HG03354 (cell line): ENCODE results near the gene TOM1L2.

Experiments
- ATAC-seq: cut with Tn5 transposase; IDR thresholded peaks from one replicate; pipeline ENCODE4 v1.9.1; 2021; ENCODE audit warnings: mild to moderate bottlenecking; ENCODE audit not compliant: unreplicated experiment, poor library complexity, severe bottlenecking

TOM1L2 gene

DNA sequence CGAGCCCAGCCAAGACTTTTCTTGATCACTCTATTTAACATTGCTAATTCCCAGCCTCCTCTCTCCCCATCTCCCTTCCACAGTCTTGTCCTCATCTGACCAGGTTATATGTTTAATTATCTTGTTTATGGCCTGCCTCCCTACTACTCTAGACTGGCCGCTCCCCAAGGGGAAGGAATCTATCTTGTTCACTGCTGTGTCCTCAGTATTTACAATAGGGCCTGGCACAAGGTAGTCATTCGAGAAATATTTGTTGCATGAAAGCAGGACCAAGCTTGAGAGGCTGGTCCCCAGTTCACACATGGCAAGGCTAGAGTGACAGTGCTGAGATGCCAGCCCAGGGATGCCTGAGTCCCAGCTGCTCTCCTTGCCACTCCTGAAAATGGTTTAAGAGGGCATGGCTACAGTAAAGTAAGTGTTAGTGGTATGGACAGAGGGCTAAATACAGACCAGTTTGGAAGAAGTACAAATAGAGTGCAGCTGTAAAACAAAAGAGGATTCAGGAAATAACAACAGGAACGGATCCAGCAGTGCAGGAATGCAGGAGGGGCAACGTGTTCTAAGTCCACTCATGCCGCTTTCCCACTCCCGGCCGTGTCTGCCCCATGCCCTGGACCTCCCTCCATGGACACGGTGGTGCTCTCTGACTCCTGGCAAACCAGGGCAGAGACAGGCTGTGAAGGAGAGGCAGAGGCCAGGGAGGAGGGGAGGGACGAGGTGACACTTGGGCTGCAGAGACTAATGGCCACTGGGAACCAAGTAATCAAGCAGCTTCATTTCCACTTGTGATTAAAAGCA, 65.6 kb downstream of the TOM1L2 start:
- no peak for ATAC-seq

DNA sequence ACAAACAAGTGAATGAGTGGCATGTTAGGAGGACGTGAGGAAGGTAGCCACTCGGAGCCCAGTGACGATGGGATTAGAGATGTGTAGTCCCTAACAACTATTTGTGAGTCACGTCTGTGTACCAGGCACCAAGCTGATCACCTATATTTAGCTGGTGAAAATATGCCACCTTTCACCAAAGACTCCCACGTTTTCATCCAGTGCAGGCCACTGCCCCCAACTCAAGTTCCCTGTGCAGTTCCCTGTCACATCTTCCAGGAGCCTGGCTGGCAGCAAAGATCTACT, 67.2 kb downstream of the TOM1L2 start:
- ATAC-seq, result no peak

DNA sequence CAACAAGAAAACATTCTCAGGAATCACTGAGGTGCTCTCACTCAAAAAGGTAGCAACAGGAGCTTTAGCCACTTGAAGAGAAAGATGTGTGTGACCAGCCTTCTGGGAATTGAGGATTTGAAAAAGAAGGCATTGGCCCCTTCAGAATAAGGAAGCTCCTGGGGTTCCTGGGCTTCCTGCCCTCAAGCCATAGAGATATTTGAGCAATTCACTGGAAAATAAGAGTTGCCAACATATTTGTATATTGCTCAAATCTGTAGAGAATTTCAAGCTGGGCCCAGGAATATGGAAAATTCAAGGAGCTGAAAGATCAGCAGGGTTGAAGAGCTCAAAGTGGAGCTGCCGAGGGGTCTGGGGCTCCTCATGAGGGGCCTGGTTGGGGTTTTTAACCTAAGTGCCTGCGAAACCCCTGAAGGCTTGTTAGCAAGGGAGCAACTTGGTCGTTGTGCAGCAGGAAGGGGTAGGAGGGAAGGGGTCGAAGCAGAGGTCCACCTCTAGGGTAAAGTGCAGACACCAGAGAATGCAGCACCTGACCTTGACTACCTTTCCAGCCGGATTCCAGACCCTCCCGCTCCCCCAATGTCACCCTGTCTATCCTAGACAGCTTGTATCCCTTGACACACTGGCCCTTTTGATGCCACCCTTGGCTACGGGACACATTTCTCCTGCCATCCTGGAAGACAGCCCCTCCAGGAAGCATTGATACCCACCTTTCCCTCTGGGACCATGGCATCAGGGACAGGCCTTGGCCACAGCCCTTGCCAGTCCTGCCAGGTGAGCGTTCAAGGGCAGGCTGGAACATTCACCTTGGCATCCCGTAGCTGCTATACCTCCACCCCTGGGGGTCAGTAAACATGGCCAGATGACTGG, 67.8 kb downstream of the TOM1L2 start:
- no peak for ATAC-seq

DNA sequence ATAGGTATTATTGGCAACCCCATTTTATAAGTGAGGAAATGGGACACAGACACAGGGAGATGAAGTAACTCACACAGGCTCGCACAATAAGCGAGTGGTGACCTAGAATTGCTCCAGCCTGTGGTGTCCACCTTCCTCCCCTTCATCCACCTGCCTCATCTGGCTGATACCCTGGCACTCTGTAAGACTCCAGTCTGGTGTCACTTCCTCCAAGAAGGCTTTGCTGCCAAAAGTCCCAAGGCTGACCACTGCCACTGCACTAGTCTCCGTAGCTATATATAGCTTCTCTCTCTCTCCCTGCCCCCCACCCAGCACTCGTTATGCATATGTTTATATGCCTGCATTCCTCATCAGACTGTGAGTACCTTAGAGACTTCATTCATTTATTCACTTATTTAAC, 69.3 kb downstream of the TOM1L2 start:
- ATAC-seq, result no peak

DNA sequence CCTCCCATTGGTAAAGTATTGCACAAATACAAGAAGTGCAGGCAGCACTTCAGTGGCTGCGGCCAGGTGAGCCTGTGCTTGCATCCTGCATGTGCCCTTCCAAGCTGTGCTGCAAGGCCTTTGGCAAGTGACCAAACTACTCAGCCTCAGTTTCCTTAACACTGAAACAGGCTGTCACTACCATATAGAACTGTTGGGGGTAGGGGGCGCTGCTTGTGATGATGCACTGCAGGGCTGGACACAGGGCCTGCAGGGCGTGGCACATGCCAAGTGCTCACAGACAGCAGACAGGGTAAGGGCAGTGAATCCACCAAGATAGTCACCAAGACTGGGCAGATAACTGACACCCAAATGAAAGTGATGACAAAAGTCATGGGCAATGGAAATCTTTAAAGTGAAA, 69.8 kb downstream of the TOM1L2 start:
- no peak for ATAC-seq

DNA sequence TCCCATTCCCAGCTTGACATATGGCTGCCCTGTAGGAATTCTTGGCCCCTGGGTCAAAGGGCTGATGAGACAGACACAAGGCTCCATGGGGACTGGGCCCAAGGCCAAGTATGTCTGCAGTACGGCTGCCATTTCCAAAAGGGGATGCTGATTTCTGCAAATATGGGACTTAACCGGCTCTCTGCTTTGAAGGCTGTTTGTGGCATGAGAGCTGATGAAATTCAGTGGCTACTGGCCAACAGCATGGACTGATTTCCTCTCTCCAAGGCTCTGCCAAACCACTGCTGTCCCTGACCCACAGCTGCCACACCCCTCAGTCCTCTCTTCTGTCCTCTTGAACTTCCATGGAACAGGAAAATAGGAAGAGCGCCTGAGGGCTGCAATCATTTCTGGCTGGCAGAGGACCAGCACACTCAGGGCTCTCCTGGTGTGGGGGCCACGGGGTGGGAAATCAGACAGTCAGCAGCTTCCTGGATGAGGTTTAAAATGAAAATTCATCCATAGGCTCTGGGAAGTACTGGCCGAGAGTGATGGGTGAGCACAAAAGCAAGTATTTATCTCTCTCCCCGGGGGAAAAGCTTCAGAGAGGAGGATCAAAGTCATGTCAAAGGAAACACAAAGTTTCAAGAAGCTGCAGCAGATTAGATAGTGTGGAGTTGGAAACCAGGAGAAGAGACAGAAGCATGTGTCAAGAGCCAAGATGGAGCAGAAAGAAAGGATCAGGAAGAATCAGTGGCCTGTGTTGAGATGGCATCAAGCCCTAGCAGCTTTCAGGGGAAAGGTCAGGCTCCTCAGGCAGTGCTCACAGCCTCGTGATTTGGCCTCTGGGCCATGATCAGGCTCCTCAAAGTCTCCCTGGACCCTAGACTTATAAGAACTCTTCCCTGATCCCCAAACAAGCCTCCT, 71.3 kb downstream of the TOM1L2 start:
- ATAC-seq, result no peak

DNA sequence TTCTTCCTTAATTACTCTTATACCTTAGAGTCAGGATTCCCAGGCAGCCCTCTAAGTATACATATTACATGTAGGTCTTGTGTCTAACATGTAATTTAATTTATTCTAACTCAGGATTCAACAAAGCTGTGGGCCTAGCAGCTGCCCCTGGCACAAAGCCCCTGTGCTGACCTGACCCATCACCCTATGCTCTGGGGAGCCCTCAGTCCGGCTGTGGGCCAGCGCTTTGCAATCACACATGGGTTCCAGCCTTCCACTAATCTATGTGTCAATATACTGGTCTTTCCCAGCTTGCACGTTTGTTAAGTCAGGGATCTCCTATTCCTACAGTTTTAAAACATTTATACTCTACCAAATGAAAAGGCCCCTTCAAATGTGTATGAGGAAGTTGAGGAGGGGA, 72.7 kb downstream of the TOM1L2 start:
- no peak for ATAC-seq

DNA sequence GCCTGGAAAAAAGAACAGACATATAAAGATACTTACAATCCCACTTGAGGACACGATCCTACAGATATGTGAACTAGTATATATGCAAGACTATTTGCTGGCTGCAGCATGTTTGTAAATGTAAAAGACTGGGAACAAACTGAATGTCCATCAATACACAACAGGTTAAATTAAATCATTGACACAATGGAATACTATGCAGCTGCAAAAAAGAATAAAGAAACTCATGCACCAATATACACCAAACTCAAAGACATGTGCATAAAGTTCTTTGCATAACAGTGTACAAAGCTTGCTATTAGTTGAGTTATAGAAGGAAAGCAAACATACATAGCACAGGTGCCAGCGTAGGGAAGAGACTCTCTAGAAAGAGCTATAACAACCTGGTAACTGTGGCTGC, 73.5 kb downstream of the TOM1L2 start:
- no peak for ATAC-seq

DNA sequence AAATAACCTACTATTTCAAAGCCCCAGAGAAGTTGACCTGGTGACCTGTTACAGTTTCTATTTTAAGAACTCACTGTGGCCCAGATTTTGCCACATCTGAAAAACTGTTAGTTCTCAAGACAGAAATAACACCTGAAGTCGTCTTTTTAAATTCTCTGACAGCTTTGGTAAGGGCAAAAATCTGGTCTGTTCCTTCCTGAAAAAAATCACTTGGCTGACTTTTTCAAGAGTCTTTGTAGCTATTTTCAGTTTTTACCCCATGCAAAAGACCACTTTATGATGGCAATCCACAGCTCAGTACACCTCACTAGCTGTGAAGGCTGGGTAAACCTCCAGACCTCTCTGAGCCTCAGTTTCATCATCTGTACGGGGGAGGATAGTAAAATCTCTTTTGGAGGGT, 74.8 kb downstream of the TOM1L2 start:
- no peak for ATAC-seq

DNA sequence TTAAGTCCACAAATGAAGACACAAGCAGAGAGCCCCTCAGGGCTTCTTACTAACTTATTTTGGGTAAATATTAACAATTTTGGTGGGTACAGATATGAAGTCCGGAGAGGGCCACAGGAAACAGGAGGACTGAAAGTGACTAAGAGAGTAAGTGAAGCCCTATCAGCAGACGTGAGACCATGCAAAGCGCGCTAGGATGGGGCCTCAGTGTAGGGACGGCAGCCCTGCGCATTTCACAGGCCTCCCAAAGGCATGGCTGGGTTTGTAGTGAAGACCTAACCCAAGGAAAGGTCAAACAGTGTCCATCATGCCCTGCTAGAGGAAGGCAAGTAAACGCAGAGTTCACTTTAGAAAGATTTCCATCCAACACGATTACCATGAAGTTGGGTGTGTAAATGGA, 75.5 kb downstream of the TOM1L2 start:
- no peak for ATAC-seq

DNA sequence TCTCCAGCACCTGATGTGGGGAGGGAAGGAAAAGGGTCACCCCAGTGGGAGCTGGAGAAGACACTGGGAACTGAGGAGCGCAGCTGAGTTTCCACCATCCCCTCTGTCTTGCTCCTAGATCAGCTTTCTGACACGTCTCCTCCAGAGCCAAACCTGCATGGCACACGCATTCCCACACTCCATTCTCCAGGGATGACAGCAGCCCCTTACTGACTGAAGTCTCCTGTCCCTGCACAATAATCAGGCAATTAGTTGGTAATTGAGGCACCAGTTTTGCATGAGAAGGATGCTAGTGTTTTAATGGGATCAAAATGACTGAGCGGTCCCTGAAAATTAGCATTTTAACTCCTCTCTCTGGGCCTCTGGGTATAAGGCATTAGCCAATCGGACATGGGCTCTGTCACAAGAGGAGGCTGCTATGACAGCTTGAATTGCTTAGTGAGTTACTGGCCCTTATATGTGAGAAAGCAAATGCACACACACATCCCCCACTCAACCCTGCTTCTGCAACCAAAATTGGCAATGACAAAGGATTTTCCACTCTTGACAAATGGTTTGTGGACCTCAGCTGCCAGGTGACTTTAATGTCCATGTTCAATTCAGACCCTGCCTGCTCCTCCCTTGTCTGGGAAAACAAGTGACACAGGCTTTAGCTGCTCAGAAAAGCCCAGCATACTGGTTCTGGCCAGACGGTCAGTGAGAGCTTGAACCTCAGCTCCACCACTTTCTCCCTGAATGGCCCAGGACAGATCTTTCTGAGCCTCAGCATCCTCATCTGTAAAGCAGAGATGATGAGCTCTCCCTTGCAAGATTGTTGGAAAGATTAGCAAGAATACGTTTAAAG, 78.2 kb downstream of the TOM1L2 start:
- no peak for ATAC-seq

DNA sequence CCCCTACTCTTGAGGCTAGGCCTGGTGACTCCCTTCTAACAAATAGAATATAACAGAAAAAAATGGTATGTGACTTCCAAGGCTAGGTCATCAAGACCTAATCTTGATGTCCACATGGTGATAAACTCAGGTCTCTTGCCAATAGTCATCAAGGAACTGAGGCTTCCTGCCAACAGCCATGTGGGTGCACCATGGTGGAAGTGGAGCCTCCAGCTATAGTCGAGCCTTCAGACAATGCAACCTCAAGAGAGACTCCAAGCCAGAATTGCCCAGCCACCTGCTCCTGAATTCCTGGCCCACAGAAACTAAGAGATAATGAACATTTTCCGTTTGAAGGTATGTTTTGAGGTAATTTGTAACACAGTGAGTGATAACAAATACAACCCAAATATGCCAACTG, 79.5 kb downstream of the TOM1L2 start:
- ATAC-seq, result no peak

DNA sequence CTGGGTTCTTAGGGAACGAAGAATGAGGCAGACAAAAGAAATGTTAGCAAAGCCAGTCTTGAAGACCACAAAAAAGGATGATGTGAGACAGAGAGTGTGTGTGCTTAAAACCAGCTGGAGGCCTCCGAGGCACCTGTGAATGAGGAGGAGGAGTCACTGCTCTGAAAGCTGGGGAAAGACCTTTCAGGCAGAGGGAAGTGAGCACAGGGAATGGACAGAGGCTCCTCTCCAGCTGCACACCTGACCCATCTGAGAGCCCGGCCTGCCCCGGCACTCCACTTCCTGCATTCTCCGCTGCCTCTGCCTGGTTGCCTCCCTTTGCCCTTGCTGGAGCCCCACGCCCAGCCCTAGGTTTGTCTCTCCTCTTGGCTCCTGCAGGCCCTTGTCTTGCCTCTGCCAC, 80.2 kb downstream of the TOM1L2 start:
- no peak for ATAC-seq

DNA sequence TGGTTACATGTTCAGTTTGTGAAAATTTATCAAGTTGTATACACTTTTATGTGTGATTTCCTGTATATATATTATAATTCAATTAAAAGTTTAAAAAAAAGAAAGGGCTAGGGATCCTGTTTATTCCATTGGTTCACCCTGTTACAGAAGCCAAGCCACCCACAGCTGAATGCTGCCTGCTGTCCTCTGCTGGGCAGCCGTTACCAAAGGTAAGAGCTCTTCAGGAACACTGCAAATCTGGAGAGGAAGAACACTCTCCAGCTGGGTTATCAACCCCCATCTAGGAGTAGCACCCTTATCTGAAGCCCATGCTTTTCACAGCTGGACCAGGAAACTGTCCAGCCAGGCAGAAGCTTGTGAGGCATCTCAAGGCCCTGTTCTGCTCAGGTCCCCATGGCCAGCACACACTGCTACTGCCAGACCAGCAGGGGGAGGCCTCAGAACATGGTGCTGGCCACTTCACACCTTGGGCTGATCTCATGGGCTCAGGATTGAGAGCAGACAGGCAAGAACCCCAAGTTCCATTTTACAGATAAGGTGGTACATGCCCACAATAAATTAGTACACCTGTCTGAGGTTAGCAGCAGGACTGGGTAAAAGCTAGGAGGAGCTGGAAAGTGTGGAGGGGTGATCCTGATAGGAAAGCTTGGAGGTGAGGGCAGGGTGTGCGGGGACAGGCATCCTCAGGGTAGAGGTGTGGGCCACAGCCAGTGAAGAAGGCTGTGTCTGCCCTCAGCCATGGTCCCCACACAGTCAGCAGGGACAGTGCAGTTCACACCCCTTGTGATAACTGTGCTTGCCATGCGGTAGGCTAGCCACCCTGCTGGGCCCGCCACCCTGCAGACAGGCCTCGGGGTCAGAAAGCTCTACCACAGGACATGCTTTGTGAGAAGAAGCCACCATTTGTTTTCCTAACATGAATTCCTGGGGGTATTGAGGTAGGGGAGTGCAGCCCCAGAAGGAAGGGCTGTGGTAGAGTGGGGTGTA, 81.1 kb downstream of the TOM1L2 start:
- no peak for ATAC-seq

DNA sequence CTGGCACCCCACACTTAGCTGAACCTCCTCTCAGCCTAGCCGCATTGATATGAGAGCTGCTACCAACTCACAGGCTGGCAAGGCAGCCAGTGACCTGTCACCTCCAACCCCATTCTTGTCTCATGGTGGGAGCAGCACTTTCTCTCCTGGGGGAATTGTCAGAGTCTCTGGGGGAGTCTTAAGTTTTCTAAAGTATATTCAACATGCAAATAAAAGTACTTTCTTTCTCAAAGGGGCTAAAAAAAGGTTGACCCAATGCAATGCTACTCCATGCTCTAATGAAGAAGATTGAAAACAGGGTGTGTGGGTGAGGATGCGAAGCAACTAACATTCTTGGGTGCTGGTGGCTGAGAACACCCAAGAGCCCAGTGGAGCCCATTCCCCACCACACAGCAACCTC, 82.3 kb downstream of the TOM1L2 start:
- ATAC-seq, result no peak

DNA sequence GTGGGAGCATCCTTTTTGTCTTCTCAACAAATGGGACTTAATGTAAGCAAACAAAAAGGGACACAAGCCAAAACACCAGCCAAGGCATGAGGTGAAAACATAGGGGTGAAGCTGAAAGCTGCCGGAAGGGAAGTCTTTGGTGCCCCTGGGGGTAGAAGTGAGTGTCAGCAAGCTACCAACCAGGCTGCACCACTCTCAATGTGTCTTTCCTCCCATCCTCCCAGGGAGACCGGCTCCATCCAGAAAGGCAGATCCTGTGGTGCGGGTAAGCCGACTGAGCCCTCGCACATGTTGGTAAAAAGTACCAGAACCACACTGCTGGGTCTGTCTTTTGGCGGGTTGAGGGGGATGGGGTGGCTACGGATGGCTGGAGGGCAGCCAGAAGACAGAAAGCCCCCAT, 83.4 kb downstream of the TOM1L2 start:
- no peak for ATAC-seq

DNA sequence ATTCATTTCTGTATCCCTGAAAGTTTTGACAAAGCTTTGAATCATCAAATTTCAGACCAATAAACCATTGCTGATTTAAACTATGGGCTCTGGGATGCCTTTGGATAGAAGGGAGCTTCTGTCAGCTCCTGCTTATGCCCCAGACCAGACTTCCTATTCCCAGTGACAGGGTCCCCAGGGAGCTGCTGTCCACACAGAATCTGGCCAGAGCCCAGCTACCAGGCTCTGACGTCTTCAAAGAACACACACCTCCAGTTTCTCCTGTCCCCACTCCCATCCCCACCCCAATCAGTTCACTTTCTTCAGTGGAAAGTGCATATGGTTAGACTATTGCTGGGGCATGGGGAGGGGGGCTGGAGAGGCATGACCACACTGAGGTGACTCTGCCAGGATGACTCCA, 83.8 kb downstream of the TOM1L2 start:
- ATAC-seq, result no peak

DNA sequence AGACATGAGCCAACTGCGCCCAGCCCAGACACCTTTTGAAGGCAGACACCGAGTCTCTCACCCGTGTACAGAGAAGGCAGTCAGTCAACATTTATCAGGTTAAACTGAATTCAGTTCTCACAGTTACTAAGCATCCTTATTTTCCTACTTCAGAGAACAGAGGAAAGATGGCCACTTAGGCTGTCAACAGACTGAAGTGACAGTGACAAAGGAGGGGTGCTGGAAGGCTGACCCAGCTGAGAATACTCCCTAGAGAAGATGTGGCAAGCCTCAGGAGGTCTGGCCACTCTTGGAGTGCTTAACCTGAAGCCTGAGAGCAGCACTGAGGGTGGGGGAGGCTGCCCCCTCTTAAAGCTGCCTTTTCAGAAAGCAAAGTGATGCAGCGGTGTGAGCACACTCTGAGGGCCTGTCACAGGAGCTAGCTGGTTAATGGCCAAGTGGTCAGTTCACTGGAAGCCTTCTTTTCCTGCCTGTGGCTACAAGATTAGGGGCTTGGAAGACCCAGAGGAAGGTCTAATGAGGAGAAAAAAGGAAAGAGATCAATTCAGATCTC, 84.4 kb downstream of the TOM1L2 start:
- ATAC-seq, result no peak
